ENCODE results near the gene SLC39A7. TPM values are rescaled to one million over a fixed set of nuclear protein-coding genes. Genes with fewer than 3 reads are reported as not detected.

SLC39A7 gene
- total and polyA plus RNA-seq, 2 of the 4 experiments (the other 2 are of a cell fraction), result 135 to 208 TPM

GRCh38 chr6:33165581-33166258 is 34.9 kb upstream of the SLC39A7 start:
- H4K8ac ChIP-seq (ENCODE audit: low read depth in 2 of 2, low read length in 2 of 2), result no peak overlapping the region
- no peak overlapping the region for H2AFZ ChIP-seq (replicated peaks; ENCODE audit: low read length, poor library complexity)
- H3K9ac ChIP-seq (ENCODE audit: low read depth, low read length), result no peak overlapping the region
- DNase-seq (no peak), ATAC-seq (ENCODE audit: low read depth) (no peak)
- H3K14ac ChIP-seq (replicated peaks; ENCODE audit: low read depth, low read length), result no peak overlapping the region
- no peak overlapping the region for H2BK5ac ChIP-seq (ENCODE audit: low read depth, low read length, poor library complexity, severe bottlenecking)
- H4K5ac ChIP-seq (ENCODE audit: low read depth, low read length), result no peak overlapping the region
- H2BK120ac ChIP-seq (ENCODE audit: low read depth, low read length), result no peak overlapping the region
- dilution Hi-C loops (cut with HindIII; ENCODE audit: low sequenced_read_pairs, unreplicated experiment) (no loop called here), intact Hi-C loops (cut with micrococcal nuclease) (no loop called here), in situ Hi-C loops (cut with MboI; ENCODE audit: low sequenced_read_pairs) (loop anchor here (10.0 kb wide), 1 partner anchor 151 kb away; no protein-coding TSS in a partner anchor)
- H3K27ac ChIP-seq (ENCODE audit: insufficient read depth, low read length), result no peak overlapping the region
- TF ChIP-seq POLR2A (IDR thresholded peaks at IDR 0.05; ENCODE audit: low read depth, low read length) (no peak), MAFK (IDR thresholded peaks at IDR 0.05; ENCODE audit: low read depth, low read length) (no peak), MAZ (IDR thresholded peaks at IDR 0.05; ENCODE audit: borderline replicate concordance, low read depth, low read length) (no peak), SMC3 (IDR thresholded peaks at IDR 0.05; ENCODE audit: low read depth, low read length) (no peak), FOS (IDR thresholded peaks at IDR 0.05; ENCODE audit: low read depth, low read length) (no peak), RFX5 (IDR thresholded peaks at IDR 0.05; ENCODE audit: low read depth, low read length) (no peak), ELK1 (IDR thresholded peaks at IDR 0.05; ENCODE audit: borderline replicate concordance, low read depth, low read length) (no peak), BHLHE40 (IDR thresholded peaks at IDR 0.05; ENCODE audit: low read depth, low read length) (no peak)
- H3K27me3 ChIP-seq (ENCODE audit: control insufficient read depth, insufficient read depth, low read length), result peaks cover 7% of the 10 kb centered on the region
- no peak overlapping the region for H3K4ac ChIP-seq (ENCODE audit: low read depth, low read length)
- H2AK9ac ChIP-seq (replicated peaks; ENCODE audit: low read depth, low read length, poor library complexity), result no peak overlapping the region
- no peaks in the 10 kb centered on the region for H3K36me3 ChIP-seq (ENCODE audit: control insufficient read depth, insufficient read depth, low read length)
- H4K91ac ChIP-seq (ENCODE audit: insufficient read depth, low read depth, low read length), result no peak overlapping the region
- BruUV-seq (replicated peaks), result no TSS peak
- no peak overlapping the region for H3K56ac ChIP-seq (ENCODE audit: extremely low read depth, insufficient read depth, low read length)
- H3K4me1 ChIP-seq (ENCODE audit: control insufficient read depth, insufficient read depth, low read length), result peaks cover 9% of the 10 kb centered on the region
- peaks cover 5% of the 10 kb centered on the region; the same call in 1 of the 2 replicates for H3K9me1 ChIP-seq (ENCODE audit: insufficient read depth, low read length)
- no peak overlapping the region for H3K4me2 ChIP-seq (ENCODE audit: low read depth, low read length)
- H4K20me1 ChIP-seq (ENCODE audit: insufficient read depth, low read length), result no peaks in the 10 kb centered on the region
- no peak overlapping the region for H3K23ac ChIP-seq (ENCODE audit: low read depth, low read length)
- no peak overlapping the region for H3K18ac ChIP-seq (ENCODE audit: low read depth, low read length)
- no peaks in the 10 kb centered on the region for H3K9me3 ChIP-seq (ENCODE audit: control insufficient read depth, insufficient read depth, low read length)
- H3K4me3 ChIP-seq (ENCODE audit: insufficient read depth, low read depth, low read length), result no peak overlapping the region
- H2BK20ac ChIP-seq (ENCODE audit: low read depth, low read length), result no peak overlapping the region
- no peak overlapping the region for H2BK15ac ChIP-seq (ENCODE audit: low read depth, low read length)
- 88% methylated on average over 8 of the region's 17 CpGs; no CpG with 5 or more reads in 1 of the 2 experiments for WGBS, 2 experiments (ENCODE audit: extremely low coverage in 2 of 2, insufficient read length in 1 of 2)
- CTCF ChIA-PET, result no interaction called here
- no peak overlapping the region for H2AK5ac ChIP-seq (ENCODE audit: low read depth, low read length)
- POLR2A ChIA-PET (ENCODE audit: unreplicated experiment), result no interaction called here
- H3K79me1 ChIP-seq (ENCODE audit: low read depth in 1 of 2, low read length in 2 of 2), result no peaks in the 10 kb centered on the region

Data from IMR-90 (cell line).